Cardiac muscle cell (in vitro differentiated cells and primary cell): ENCODE measurements around the gene LY6G6D. TPM values are rescaled to one million over a fixed set of nuclear protein-coding genes. Genes with fewer than 3 reads are reported as not detected.

ENCODE experiments used
- DNase-seq, 2 donors: peaks; one replicate each; pipeline versions ENCODE4 v3.0.0 to v3.0.0-alpha.2; 2010 to 2017; ENCODE audit warnings: low read depth in 1 of 2, low spot score in 1 of 2
- H3K27ac ChIP-seq: fragments of 200-600 bp; sonication (generic); 2 replicates; pipeline ENCODE4 v1.5.1; 2016
- H3K27me3 ChIP-seq: fragments of 200-600 bp; sonication (generic); 2 replicates; pipeline ENCODE4 v1.6.0; 2016; ENCODE audit warnings: control low read depth
- H3K36me3 ChIP-seq: fragments of 200-600 bp; sonication (generic); 2 replicates; pipeline ENCODE4 v1.5.1; 2016; ENCODE audit warnings: control low read depth
- H3K4me1 ChIP-seq: fragments of 200-600 bp; sonication (generic); 2 replicates; pipeline ENCODE4 v1.8.1; 2017; ENCODE audit warnings: low read depth, mild to moderate bottlenecking, mixed run types
- H3K4me3 ChIP-seq: fragments of 200-600 bp; sonication (generic); 2 replicates; pipeline ENCODE4 v1.5.1; 2016; ENCODE audit warnings: mild to moderate bottlenecking
- H3K9me3 ChIP-seq: fragments of 200-600 bp; sonication (generic); 2 replicates; pipeline ENCODE4 v1.5.1; 2017; ENCODE audit warnings: low read depth, mild to moderate bottlenecking, control low read depth
- CTCF ChIP-seq: IDR thresholded peaks from 2 replicates; pipeline ENCODE4 v1.5.1; 2012; ENCODE audit warnings: low read depth, mild to moderate bottlenecking, low read length
- polyA plus RNA-seq: library from polyadenylated mRNA; unstranded; fragments of >200 nt; fragmentation: Nextera tagmentation; extraction: Ambion mirVana; gene quantifications from 2 replicates; pipeline ENCODE4 v1.2.1, GENCODE V29; 2016
- total RNA-seq: library from RNA; depleted of rRNA; stranded (reverse); fragments of >200 nt; gene quantifications from 2 replicates; pipeline ENCODE4 v1.2.3, GENCODE V29; 2016

Gene LY6G6D
- total and polyA plus RNA-seq, 2 experiments from 2014 or later: not detected

DNA sequence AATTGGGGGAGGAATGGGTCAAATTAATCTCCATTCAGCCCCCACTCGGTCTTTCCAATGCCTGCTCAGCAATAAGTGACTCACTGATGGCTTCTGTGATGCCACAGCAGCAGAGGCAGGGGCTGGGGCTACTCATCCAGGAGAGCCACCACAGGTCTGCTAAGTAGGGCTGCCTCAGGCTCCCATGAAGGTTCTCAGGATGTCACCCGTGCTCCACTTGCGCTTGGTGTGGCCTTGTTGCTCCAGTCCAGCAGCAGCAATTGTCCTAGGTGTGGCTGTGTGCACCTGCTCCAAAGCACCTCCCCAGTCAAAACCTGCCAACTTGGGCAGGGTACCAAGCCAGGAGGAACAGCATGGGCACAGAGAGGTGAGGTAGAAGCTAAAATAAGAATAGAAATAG, 7.0 kb downstream of the LY6G6D start:
- Histone ChIP-seq H3K27me3 (no peaks in the 10 kb centered on the region), H3K27ac (no peak overlapping the region), H3K36me3 (peaks cover 6% of the 10 kb centered on the region), H3K9me3 (no peaks in the 10 kb centered on the region), H3K4me1 (no peaks in the 10 kb centered on the region), H3K4me3 (no peak overlapping the region)
- no peak for DNase-seq
- no peak for TF ChIP-seq CTCF

- H3K4me1 ChIP-seq: no peaks in the 10 kb centered on the region
- H3K9me3 ChIP-seq: no peaks in the 10 kb centered on the region
- DNase-seq: no peak
- no peak within 1 kb of the TSS for H3K4me3 ChIP-seq
- peaks cover 9% of the 10 kb centered on the region for H3K36me3 ChIP-seq
- H3K27ac ChIP-seq: no peak within 1 kb of the TSS
- H3K27me3 ChIP-seq: no peaks in the 10 kb centered on the region
- no peak for TF ChIP-seq CTCF
These were observed 8.3 kb downstream of the LY6G6D start, which contains the start of gene MPIG6B for GRCh38 chr6:31723245-31723979. Gene MPIG6B, plus strand, starts transcription at chr6:31723373. Its CDS starts 11 bp downstream, at chr6:31723384.

GRCh38 chr6:31723980-31724691, 9.0 kb downstream of the LY6G6D start:
- no peaks in the 10 kb centered on the region for H3K27me3 ChIP-seq
- no peak for TF ChIP-seq CTCF
- no peak for DNase-seq
- no peak overlapping the region for H3K4me3 ChIP-seq
- H3K36me3 ChIP-seq: peaks cover 9% of the 10 kb centered on the region
- H3K4me1 ChIP-seq: no peaks in the 10 kb centered on the region
- H3K9me3 ChIP-seq: no peaks in the 10 kb centered on the region
- no peak overlapping the region for H3K27ac ChIP-seq

- Histone ChIP-seq H3K27me3 (no peaks in the 10 kb centered on the region), H3K4me3 (no peak overlapping the region), H3K4me1 (no peaks in the 10 kb centered on the region), H3K36me3 (peaks cover 9% of the 10 kb centered on the region), H3K27ac (no peak overlapping the region), H3K9me3 (no peaks in the 10 kb centered on the region)
- TF ChIP-seq CTCF: no peak
- DNase-seq: peak in 1 of 2 donors; percentile 75
These were observed 10.6 kb downstream of the LY6G6D start for GRCh38 chr6:31725502-31726350.

DNA sequence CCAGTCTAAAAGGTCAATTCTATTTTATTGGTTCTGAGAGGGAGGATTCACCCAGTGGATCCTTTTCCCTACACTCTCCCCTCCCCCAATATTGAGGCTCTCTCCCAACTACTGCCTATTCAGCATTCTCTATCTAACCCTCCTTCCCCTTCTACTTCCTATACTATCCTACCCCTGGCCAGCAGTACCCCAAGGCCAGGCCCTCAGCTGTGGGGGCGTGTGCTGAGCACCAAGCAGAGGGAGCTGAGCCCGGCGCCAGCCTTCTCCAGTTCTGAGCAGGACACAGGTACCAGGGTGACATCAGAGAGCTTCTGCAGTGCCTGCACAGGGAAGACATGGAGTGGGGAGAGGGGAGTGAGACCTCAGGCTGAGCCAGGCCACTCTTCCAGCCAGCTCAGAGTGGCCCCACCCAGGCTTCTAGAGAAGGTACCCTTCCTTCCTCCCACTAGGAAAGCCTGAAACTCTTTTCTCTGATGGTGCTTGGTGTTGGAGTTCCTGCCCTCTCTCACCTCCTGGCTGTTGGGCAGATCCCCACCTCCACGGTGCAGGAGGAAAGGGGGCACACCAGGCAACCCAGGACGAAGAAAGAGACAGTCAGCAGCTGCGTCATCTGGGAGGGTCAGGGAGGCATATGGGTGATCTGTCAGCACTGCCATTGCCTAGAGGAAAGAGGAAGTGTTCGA, 12.0 kb downstream of the LY6G6D start:
- no peak for TF ChIP-seq CTCF
- no peak overlapping the region for H3K27ac ChIP-seq
- H3K36me3 ChIP-seq: peaks cover 19% of the 10 kb centered on the region
- no peak overlapping the region for H3K4me3 ChIP-seq
- H3K9me3 ChIP-seq: no peaks in the 10 kb centered on the region
- no peaks in the 10 kb centered on the region for H3K27me3 ChIP-seq
- DNase-seq: no peak
- H3K4me1 ChIP-seq: no peaks in the 10 kb centered on the region
